Left lung (tissue), 14 donors: ENCODE results near the gene MANSC1. TPM values are rescaled to one million over a fixed set of nuclear protein-coding genes. Genes with fewer than 3 reads are reported as not detected.

Experiments used
- ATAC-seq: fragments of 200-7000 bp; cut with Tn5 transposase; one replicate; pipeline ENCODE4 v1.9.1; 2020; ENCODE audit warnings: moderate library complexity
- DNase-seq, 4 donors: peaks; one replicate each; pipeline ENCODE4 v3.0.0-alpha.2; 2013 to 2020
- H3K27ac ChIP-seq, 2 donors: fragments of 200-600 bp; sonication (generic) in 1 of 2; one replicate each; pipeline versions ENCODE4 v1.5.0 to v1.8.0; 2020 to 2021
- H3K27me3 ChIP-seq, 2 donors: fragments of 200-600 bp; sonication (generic) in 1 of 2; one replicate each; pipeline versions ENCODE4 v1.5.0 to v1.8.0; 2020 to 2021
- H3K36me3 ChIP-seq, 2 donors: fragments of 200-600 bp; sonication (generic) in 1 of 2; one replicate each; pipeline versions ENCODE4 v1.5.0 to v1.8.0; 2020 to 2021
- H3K4me1 ChIP-seq, 2 donors: fragments of 200-600 bp; one replicate each; pipeline ENCODE4 v1.8.0; 2021
- H3K4me3 ChIP-seq, 2 donors: fragments of 200-600 bp; sonication (generic) in 1 of 2; one replicate each; pipeline versions ENCODE4 v1.5.0 to v1.8.0; 2020 to 2021; ENCODE audit warnings: mild to moderate bottlenecking in 1 of 2
- H3K9me3 ChIP-seq, 2 donors: fragments of 200-600 bp; sonication (generic) in 1 of 2; one replicate each; pipeline versions ENCODE4 v1.5.0 to v1.8.0; 2020 to 2021
- CTCF ChIP-seq, 2 donors: fragments of 200-600 bp; sonication (generic) in 1 of 2; IDR thresholded peaks; one replicate each; pipeline versions ENCODE4 v1.5.0 to v1.8.0; 2021; ENCODE audit warnings: antibody characterized with exemption in 2 of 2
- intact Hi-C, 2 donors: fragments of 100-400 bp; cut with DNase I; formaldehyde crosslinking; loops; one replicate each; pipeline versions ENCODE4 v1.11.2 to v1.14.2; 2022
- long read RNA-seq, 12 donors: library from polyadenylated mRNA in 2 of 12; unstranded in 2 of 12; transcript quantifications; one replicate each; pipeline ENCODE4 v2.0.0 and lab custom pipeline, GENCODE V29; 2019 to 2026
- polyA plus RNA-seq, 6 donors: library from polyadenylated mRNA; unstranded; fragments of 120-200 nt; gene quantifications; one replicate each; pipeline ENCODE4 v1.2.1, GENCODE V29; 2013; ENCODE audit not compliant: insufficient read length in 6 of 6
- total RNA-seq, 2 donors: library from RNA; stranded (reverse); fragmentation: NEBNext Ultra II Directional; extraction: Animal tissue kit (Norgen Biotek cat#: 25700); gene quantifications; one replicate each; pipeline ENCODE4 v1.2.1, GENCODE V29; 2021
- donor health status: DM: no; HTN: yes; CAD: no.
- donor health status: DM: no; HTN: no; CAD: no.

Gene MANSC1
- total RNA-seq, result 10 to 100 TPM; 24.7 to 30.1 TPM
- 10 to 100 TPM; 25.0 to 32.0 (median 29.3) TPM for polyA plus RNA-seq
- long read RNA-seq, donor 1, full-length matches to known transcripts, result 19 of 19 reads
- long read RNA-seq, donor 1, partial matches to known transcripts, result 0 of 19 reads
- long read RNA-seq, donor 1, other reads (novel, unspliced or antisense), result 0 of 19 reads
- long read RNA-seq, donor 2, full-length matches to known transcripts, result 14 of 23 reads
- long read RNA-seq, donor 2, partial matches to known transcripts, result 9 of 23 reads
- long read RNA-seq, donor 2, other reads (novel, unspliced or antisense), result 0 of 23 reads
- long read RNA-seq, donor 3, full-length matches to known transcripts, result 7 of 7 reads
- long read RNA-seq, donor 3, partial matches to known transcripts, result 0 of 7 reads
- long read RNA-seq, donor 3, other reads (novel, unspliced or antisense), result 0 of 7 reads
- long read RNA-seq, donor 4, full-length matches to known transcripts, result 2 of 4 reads
- long read RNA-seq, donor 4, partial matches to known transcripts, result 1 of 4 reads
- long read RNA-seq, donor 4, other reads (novel, unspliced or antisense), result 1 of 4 reads
- long read RNA-seq, donor 5, full-length matches to known transcripts, result 7 of 7 reads
- long read RNA-seq, donor 5, partial matches to known transcripts, result 0 of 7 reads
- long read RNA-seq, donor 5, other reads (novel, unspliced or antisense), result 0 of 7 reads
- long read RNA-seq, donor 6, full-length matches to known transcripts, result 5 of 5 reads
- long read RNA-seq, donor 6, partial matches to known transcripts, result 0 of 5 reads
- long read RNA-seq, donor 6, other reads (novel, unspliced or antisense), result 0 of 5 reads
- long read RNA-seq, donor 7, full-length matches to known transcripts, result 3 of 3 reads
- long read RNA-seq, donor 7, partial matches to known transcripts, result 0 of 3 reads
- long read RNA-seq, donor 7, other reads (novel, unspliced or antisense), result 0 of 3 reads
- long read RNA-seq, donor 8, full-length matches to known transcripts, result 6 of 6 reads
- long read RNA-seq, donor 8, partial matches to known transcripts, result 0 of 6 reads
- long read RNA-seq, donor 8, other reads (novel, unspliced or antisense), result 0 of 6 reads
- long read RNA-seq, donor 9, result 0 reads
- long read RNA-seq, donor 10, full-length matches to known transcripts, result 2 of 3 reads
- long read RNA-seq, donor 10, partial matches to known transcripts, result 1 of 3 reads
- long read RNA-seq, donor 10, other reads (novel, unspliced or antisense), result 0 of 3 reads
- long read RNA-seq, donor 11, full-length matches to known transcripts, result 7 of 7 reads
- long read RNA-seq, donor 11, partial matches to known transcripts, result 0 of 7 reads
- long read RNA-seq, donor 11, other reads (novel, unspliced or antisense), result 0 of 7 reads
- long read RNA-seq, donor 12, full-length matches to known transcripts, result 4 of 22 reads
- long read RNA-seq, donor 12, partial matches to known transcripts, result 18 of 22 reads
- long read RNA-seq, donor 12, other reads (novel, unspliced or antisense), result 0 of 22 reads

- intact Hi-C loops, result no loop called here
- H3K36me3 ChIP-seq, result no peaks in the 10 kb centered on the region
- H3K27me3 ChIP-seq, result no peaks in the 10 kb centered on the region
- peak within 1 kb of the TSS; percentile 65 to 90 for H3K27ac ChIP-seq
- DNase-seq (peak in 3 of 4 donors; percentile 73 to 94 (median 74)), ATAC-seq (peak; percentile 93)
- TF ChIP-seq CTCF (IDR thresholded peaks at IDR 0.05), result peak; percentile 28 to 39
- peak within 1 kb of the TSS; percentile 59 to 74 for H3K4me3 ChIP-seq
- H3K4me1 ChIP-seq, result peaks cover 0 to 24% of the 10 kb centered on the region in 2 donors
- H3K9me3 ChIP-seq, result no peaks in the 10 kb centered on the region
These were observed at the start of gene MANSC1 for GRCh38 chr12:12349711-12350665. MANSC1 (minus strand) TSS chr12:12350242; CDS start chr12:12343314, 6,928 bp downstream.

- no peaks in the 10 kb centered on the region for H3K27me3 ChIP-seq
- H3K27ac ChIP-seq, result peak overlapping the region; percentile 49 to 63
- ATAC-seq, result no peak
- TF ChIP-seq CTCF (IDR thresholded peaks at IDR 0.05), result no peak
- no peaks in the 10 kb centered on the region for H3K9me3 ChIP-seq
- H3K36me3 ChIP-seq, result no peaks in the 10 kb centered on the region
- no peak for DNase-seq
- H3K4me3 ChIP-seq, result no peak overlapping the region
- peaks cover 18 to 31% of the 10 kb centered on the region in 2 donors for H3K4me1 ChIP-seq
- intact Hi-C loops, result no loop called here
These were observed 49.1 kb upstream of the MANSC1 start for GRCh38 chr12:12399161-12399560.

- no peak for TF ChIP-seq CTCF (IDR thresholded peaks at IDR 0.05)
- DNase-seq (peak in 3 of 4 donors; percentile 76 to 89 (median 78)), ATAC-seq (peak; percentile 89)
- H3K36me3 ChIP-seq, result no peaks in the 10 kb centered on the region
- no peak overlapping the region for H3K4me3 ChIP-seq
- peak overlapping the region; percentile 49 to 63 for H3K27ac ChIP-seq
- H3K27me3 ChIP-seq, result no peaks in the 10 kb centered on the region
- intact Hi-C loops, result no loop called here
- H3K9me3 ChIP-seq, result no peaks in the 10 kb centered on the region
- H3K4me1 ChIP-seq, result peaks cover 13 to 25% of the 10 kb centered on the region in 2 donors
These were observed 48.2 kb upstream of the MANSC1 start for GRCh38 chr12:12398026-12398859.
